ENCODE data around the gene RPS14. TPM values are rescaled to one million over a fixed set of nuclear protein-coding genes. Genes with fewer than 3 reads are reported as not detected.

RPS14 gene
- total RNA-seq, 1 experiment from 2014 or later = 1,789 TPM

- Histone ChIP-seq H3K4me3 (ENCODE audit: low read depth, low read length, poor library complexity, severe bottlenecking) (no peak overlapping the region), H3K27me3 (replicated peaks; ENCODE audit: insufficient read depth, low read depth, low read length, poor library complexity) (no peaks in the 10 kb centered on the region), H3K36me3 (ENCODE audit: insufficient read depth, low read length, poor library complexity, severe bottlenecking) (no peaks in the 10 kb centered on the region), H3K27ac (ENCODE audit: low read depth, low read length, poor library complexity, severe bottlenecking) (no peak overlapping the region), H3K9me3 (ENCODE audit: low read depth, low read length, poor library complexity, severe bottlenecking) (no peaks in the 10 kb centered on the region), H3K4me1 (ENCODE audit: insufficient read depth, low read length, poor library complexity, severe bottlenecking) (peaks cover 10% of the 10 kb centered on the region)
- intact Hi-C loops (cut with micrococcal nuclease; ENCODE audit: unreplicated experiment) = no loop called here
- no TSS peak for BruUV-seq (replicated peaks)
- POLR2A ChIA-PET (ENCODE audit: low non-redundant PET) = no interaction called here
- DNase-seq (ENCODE audit: low spot score) = no peak
- TF ChIP-seq EZH2 (IDR thresholded peaks at IDR 0.05; ENCODE audit: borderline replicate concordance, low read depth, low read length, poor library complexity, severe bottlenecking) (no peak), CTCF (conservative IDR thresholded peaks at IDR 0.05; ENCODE audit: low read depth, low read length) (no peak)
- CTCF ChIA-PET = no interaction called here
Measured at GRCh38 chr5:150497989-150498317, 48.4 kb upstream of the RPS14 start.

- intact Hi-C loops (cut with micrococcal nuclease; ENCODE audit: unreplicated experiment) = no loop called here
- peak; percentile 82 for DNase-seq (ENCODE audit: low spot score)
- BruUV-seq (replicated peaks) = no TSS peak
- CTCF ChIA-PET = no interaction called here
- TF ChIP-seq CTCF (conservative IDR thresholded peaks at IDR 0.05; ENCODE audit: low read depth, low read length) = no peak
- TF ChIP-seq EZH2 (IDR thresholded peaks at IDR 0.05; ENCODE audit: borderline replicate concordance, low read depth, low read length, poor library complexity, severe bottlenecking) = no peak
- Histone ChIP-seq H3K27ac (ENCODE audit: low read depth, low read length, poor library complexity, severe bottlenecking) (no peak overlapping the region), H3K4me1 (ENCODE audit: insufficient read depth, low read length, poor library complexity, severe bottlenecking) (peaks cover 10% of the 10 kb centered on the region), H3K9me3 (ENCODE audit: low read depth, low read length, poor library complexity, severe bottlenecking) (no peaks in the 10 kb centered on the region), H3K36me3 (ENCODE audit: insufficient read depth, low read length, poor library complexity, severe bottlenecking) (no peaks in the 10 kb centered on the region), H3K4me3 (ENCODE audit: low read depth, low read length, poor library complexity, severe bottlenecking) (no peak overlapping the region), H3K27me3 (replicated peaks; ENCODE audit: insufficient read depth, low read depth, low read length, poor library complexity) (no peaks in the 10 kb centered on the region)
- POLR2A ChIA-PET (ENCODE audit: low non-redundant PET) = no interaction called here
Measured at GRCh38 chr5:150497274-150497988, 47.9 kb upstream of the RPS14 start.

- Histone ChIP-seq H3K4me1 (ENCODE audit: insufficient read depth, low read length, poor library complexity, severe bottlenecking) (peaks cover 18% of the 10 kb centered on the region), H3K4me3 (ENCODE audit: low read depth, low read length, poor library complexity, severe bottlenecking) (no peak overlapping the region), H3K27ac (ENCODE audit: low read depth, low read length, poor library complexity, severe bottlenecking) (peak overlapping the region; percentile 37), H3K36me3 (ENCODE audit: insufficient read depth, low read length, poor library complexity, severe bottlenecking) (no peaks in the 10 kb centered on the region), H3K9me3 (ENCODE audit: low read depth, low read length, poor library complexity, severe bottlenecking) (no peaks in the 10 kb centered on the region), H3K27me3 (replicated peaks; ENCODE audit: insufficient read depth, low read depth, low read length, poor library complexity) (no peaks in the 10 kb centered on the region)
- TF ChIP-seq EZH2 (IDR thresholded peaks at IDR 0.05; ENCODE audit: borderline replicate concordance, low read depth, low read length, poor library complexity, severe bottlenecking) = no peak
- TF ChIP-seq CTCF (conservative IDR thresholded peaks at IDR 0.05; ENCODE audit: low read depth, low read length) = no peak
- intact Hi-C loops (cut with micrococcal nuclease; ENCODE audit: unreplicated experiment) = no loop called here
- no TSS peak for BruUV-seq (replicated peaks)
- no peak for DNase-seq (ENCODE audit: low spot score)
- POLR2A ChIA-PET (ENCODE audit: low non-redundant PET) = no interaction called here
- CTCF ChIA-PET = no interaction called here
Measured at GRCh38 chr5:150496534-150496933, 47.0 kb upstream of the RPS14 start.
